MCF 10A (cell line): Measurements from ENCODE around the gene NPIPA5. TPM values are rescaled to one million over a fixed set of nuclear protein-coding genes. Genes with fewer than 3 reads are reported as not detected.
"Not testable (repeated sequence)": the region's sequence is repeated elsewhere in the genome, so short reads cannot be mapped to it uniquely, and the experiment has no call there.

Experiments used
- Bru-seq: library from RNA; stranded (reverse); fragments of 400-500 nt; gene quantifications from one replicate; lab custom pipeline; 2021; lab: Mats Ljungman, UMichigan
- BruChase-seq, 2 experiments: library from RNA; stranded (reverse); fragments of 400-500 nt; gene quantifications; one replicate each; lab custom pipeline; 2021; lab: Mats Ljungman, UMichigan
- BruUV-seq: library from RNA; stranded (reverse); fragments of 400-500 nt; replicated peaks from 2 replicates; lab custom pipeline; 2021; lab: Mats Ljungman, UMichigan
- CTCF ChIA-PET: fragments of 300-600 bp; sonication (Branson Sonifier 250); formaldehyde crosslinking; extraction: SDS; loops from one replicate; lab custom pipeline; 2021; ENCODE audit warnings: antibody characterized with exemption, inconsistent platforms; lab: Yijun Ruan, JAX
- POLR2A ChIA-PET: fragments of 300-600, 350-650 bp; sonication (Branson Sonifier 250); formaldehyde crosslinking; extraction: SDS; loops from one replicate; lab custom pipeline; 2020; ENCODE audit warnings: antibody characterized with exemption, inconsistent platforms; lab: Yijun Ruan, JAX
- DNase-seq: peaks from one replicate; pipeline ENCODE4 v3.0.0-alpha.2; 2018; ENCODE audit not compliant: unreplicated experiment
- H3K27ac Mint-ChIP-seq: one replicate; pipeline ENCODE4 v1.8.0; 2022; ENCODE audit warnings: mild to moderate bottlenecking, low read depth, mixed read lengths; ENCODE audit not compliant: unreplicated experiment
- H3K27me3 Mint-ChIP-seq: one replicate; pipeline ENCODE4 v1.8.0; 2022; ENCODE audit warnings: mixed read lengths; ENCODE audit not compliant: insufficient read depth, unreplicated experiment
- H3K36me3 Mint-ChIP-seq: one replicate; pipeline ENCODE4 v1.8.0; 2022; ENCODE audit warnings: mild to moderate bottlenecking, moderate library complexity, mixed read lengths; ENCODE audit not compliant: insufficient read depth, unreplicated experiment
- H3K4me1 Mint-ChIP-seq: one replicate; pipeline ENCODE4 v1.8.0; 2022; ENCODE audit warnings: mixed read lengths; ENCODE audit not compliant: insufficient read depth, unreplicated experiment
- H3K4me3 Mint-ChIP-seq: one replicate; pipeline ENCODE4 v1.8.0; 2022; ENCODE audit warnings: mild to moderate bottlenecking, moderate library complexity, mixed read lengths; ENCODE audit not compliant: unreplicated experiment
- H3K9me3 Mint-ChIP-seq: one replicate; pipeline ENCODE4 v1.8.0; 2022; ENCODE audit warnings: mixed read lengths; ENCODE audit not compliant: unreplicated experiment
- CTCF ChIP-seq: fragments of 200-600 bp; IDR thresholded peaks from one replicate; pipeline ENCODE4 v1.8.0; 2022; ENCODE audit warnings: antibody characterized with exemption, mild to moderate bottlenecking; ENCODE audit not compliant: unreplicated experiment
- intact Hi-C: fragments of 100-400 bp; cut with micrococcal nuclease; formaldehyde crosslinking; loops from 2 replicates; pipeline ENCODE4 v1.14.1; 2022
- long read RNA-seq: library from polyadenylated mRNA; stranded (forward); transcript quantifications from one replicate; pipeline ENCODE4 v2.0.0, GENCODE V29; 2022
- total RNA-seq: library from RNA; stranded (reverse); gene quantifications from 2 replicates; pipeline ENCODE4 v1.2.3, GENCODE V29; 2022

The NPIPA5 gene
- 22.2 and 26.0 TPM in 2 replicates for total RNA-seq
- Bru-seq, nascent RNA, result percentile 36 among the genes with signal in this experiment
- percentile 51 among the genes with signal in this experiment for BruChase-seq, experiment 1, labeled RNA remaining after a 6-hour chase
- BruChase-seq, experiment 2, labeled RNA remaining after a 2-hour chase, result percentile 43 among the genes with signal in this experiment
- long read RNA-seq, result 0 reads

GRCh38 chr16:15378194-15378593, at the start of gene NPIPA5:
Gene NPIPA5 (minus strand): TSS chr16:15378294. CDS start chr16:15378294, 0 bp downstream.
- H3K27me3 Mint-ChIP-seq, H3K4me3 Mint-ChIP-seq, POLR2A ChIA-PET, H3K36me3 Mint-ChIP-seq, H3K4me1 Mint-ChIP-seq, H3K27ac Mint-ChIP-seq, H3K9me3 Mint-ChIP-seq, CTCF ChIA-PET, BruUV-seq, intact Hi-C loops, DNase-seq: not testable (repeated sequence)

- intact Hi-C loops, result loop anchor here (1.0 to 5.0 kb wide), 2 partner anchors 277 to 330 kb away; no protein-coding TSS in a partner anchor
- DNase-seq, result peak; percentile 75
Measured at GRCh38 chr16:15427648-15428239, 49.6 kb upstream of the NPIPA5 start.

GRCh38 chr16:15426796-15427195, 48.7 kb upstream of the NPIPA5 start:
- Mint-ChIP-seq H3K9me3 (no peaks in the 10 kb centered on the region), H3K27ac (no peak overlapping the region), H3K4me1 (no peaks in the 10 kb centered on the region), H3K27me3 (no peaks in the 10 kb centered on the region), H3K36me3 (no peaks in the 10 kb centered on the region), H3K4me3 (no peak overlapping the region)
- intact Hi-C loops, result loop anchor here (1.0 to 5.0 kb wide), 2 partner anchors 278 to 331 kb away; no protein-coding TSS in a partner anchor
- no peak for TF ChIP-seq CTCF
- DNase-seq, result no peak
- CTCF ChIA-PET, result interaction anchor here (0.9 to 2.8 kb wide), 3 partner anchors 15 to 124 kb away, joined by 3 to 10 read pairs (median 3); no protein-coding TSS in a partner anchor
- no TSS peak for BruUV-seq
- POLR2A ChIA-PET, result no interaction called here

More at GRCh38 chr16:15427648-15428239, 49.6 kb upstream of the NPIPA5 start:
- peak; percentile 49 for TF ChIP-seq CTCF
- Mint-ChIP-seq H3K27me3 (no peaks in the 10 kb centered on the region), H3K27ac (no peak overlapping the region), H3K36me3 (no peaks in the 10 kb centered on the region), H3K4me3 (no peak overlapping the region), H3K4me1 (no peaks in the 10 kb centered on the region), H3K9me3 (no peaks in the 10 kb centered on the region)
- ChIA-PET POLR2A (no interaction called here), CTCF (interaction anchor here (0.6 to 1.3 kb wide), 4 partner anchors 11 to 155 kb away, joined by 3 read pairs; no protein-coding TSS in a partner anchor)
- no TSS peak for BruUV-seq

GRCh38 chr16:15425861-15426260, 47.8 kb upstream of the NPIPA5 start:
- CTCF ChIA-PET, result interaction anchor here (0.9 to 2.8 kb wide), 2 partner anchors 40 to 125 kb away, joined by 3 to 10 read pairs; no protein-coding TSS in a partner anchor
- no peak for DNase-seq
- no TSS peak for BruUV-seq
- TF ChIP-seq CTCF, result no peak
- H3K4me1 Mint-ChIP-seq, result no peaks in the 10 kb centered on the region
- intact Hi-C loops, result loop anchor here (5.0 kb wide), 1 partner anchor 331 kb away; no protein-coding TSS in a partner anchor
- POLR2A ChIA-PET, result no interaction called here
- no peak overlapping the region for H3K4me3 Mint-ChIP-seq
- no peaks in the 10 kb centered on the region for H3K36me3 Mint-ChIP-seq
- H3K27me3 Mint-ChIP-seq, result no peaks in the 10 kb centered on the region
- H3K27ac Mint-ChIP-seq, result no peak overlapping the region
- H3K9me3 Mint-ChIP-seq, result no peaks in the 10 kb centered on the region
